ENCODE data around the gene ZNF507. TPM values are rescaled to one million over a fixed set of nuclear protein-coding genes. Genes with fewer than 3 reads are reported as not detected.
A peak's percentile ranks its signal among the peaks of the same experiment; 100 is the strongest.

Gene ZNF507
- polyA plus RNA-seq, 1 donor (not counting 4 experiments of a cell fraction or from before 2014, with no cell fraction given): 10.2 TPM

DNA sequence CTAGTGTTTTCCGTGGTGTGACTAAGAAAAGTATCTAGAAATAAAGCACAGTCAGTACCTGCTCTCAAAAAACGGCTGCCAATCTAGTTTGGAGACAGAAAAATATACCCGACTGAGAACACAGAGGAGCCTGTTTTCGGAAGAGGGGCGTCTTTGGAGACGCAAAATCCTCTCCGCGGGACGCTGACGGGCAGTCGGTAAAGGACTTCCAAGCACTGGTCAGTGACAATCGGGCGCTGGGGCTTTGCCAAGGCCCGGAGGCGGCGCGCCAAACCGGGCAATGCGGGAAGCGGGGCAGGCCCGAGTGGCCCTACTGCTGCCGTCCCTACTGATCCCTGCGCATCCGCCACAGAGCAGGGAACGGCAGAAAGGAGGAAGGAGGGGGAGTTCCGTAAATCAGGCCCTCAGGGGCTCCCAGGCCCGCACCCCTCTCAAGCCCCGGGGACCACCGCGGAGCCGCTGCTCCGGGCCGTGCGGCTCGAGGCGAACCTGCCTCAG is 59.6 kb downstream of the ZNF507 start:
- H3K27me3 ChIP-seq (ENCODE audit: control insufficient read depth, extremely low read depth, insufficient read depth, low read length): no peaks in the 10 kb centered on the region
- peak overlapping the region; percentile 82 to 89 (median 84) for H3K4me3 ChIP-seq (ENCODE audit: control insufficient read depth in 2 of 3, extremely low read depth in 1 of 3, insufficient read depth in 2 of 3, low read depth in 1 of 3, low read length in 3 of 3)
- peak overlapping the region; percentile 60 for H2AFZ ChIP-seq (ENCODE audit: control insufficient read depth, low read length)
- no peaks in the 10 kb centered on the region for H3K9me3 ChIP-seq (ENCODE audit: control insufficient read depth, low read depth, low read length)
- TF ChIP-seq CTCF (optimal IDR thresholded peaks at IDR 0.05 in 1 of 3, IDR thresholded peaks at IDR 0.05 in 1 of 3, conservative IDR thresholded peaks at IDR 0.05 in 1 of 3; ENCODE audit: extremely low read depth in 1 of 3, insufficient read depth in 2 of 3, low read length in 3 of 3): no peak
- no peak for TF ChIP-seq EZH2 (IDR thresholded peaks at IDR 0.05; ENCODE audit: low read length)
- dilution Hi-C loops (cut with MboI; ENCODE audit: extremely low pct_ligation_motif_present, low sequenced_read_pairs): no loop called here
- H3K9ac ChIP-seq (ENCODE audit: control insufficient read depth, extremely low read depth, insufficient read depth, low read length): peak overlapping the region; percentile 85
- FAIRE-seq (no peak), DNase-seq (ENCODE audit: low read depth, low spot score) (no peak)
- H4K20me1 ChIP-seq (ENCODE audit: control insufficient read depth, extremely low read depth, insufficient read depth, low read length): no peaks in the 10 kb centered on the region
- peaks cover 10% of the 10 kb centered on the region for H3K4me1 ChIP-seq (ENCODE audit: control insufficient read depth, extremely low read depth, insufficient read depth, low read length)
- H3K36me3 ChIP-seq (ENCODE audit: control insufficient read depth in 2 of 2, extremely low read depth in 1 of 2, insufficient read depth in 2 of 2, low read length in 2 of 2): peaks cover 4 to 5% of the 10 kb centered on the region in 2 experiments
- H3K79me2 ChIP-seq (ENCODE audit: control insufficient read depth, insufficient read depth, low read length): peaks cover 4% of the 10 kb centered on the region
- H3K4me2 ChIP-seq (ENCODE audit: control insufficient read depth, extremely low read depth, insufficient read depth, low read depth, low read length): peak overlapping the region; percentile 89
- no peaks in the 10 kb centered on the region for H3K9me1 ChIP-seq (ENCODE audit: control insufficient read depth, extremely low read depth, insufficient read depth, low read length)
- peak overlapping the region; percentile 75 for H3K27ac ChIP-seq (ENCODE audit: control insufficient read depth, insufficient read depth, low read length)

DNA sequence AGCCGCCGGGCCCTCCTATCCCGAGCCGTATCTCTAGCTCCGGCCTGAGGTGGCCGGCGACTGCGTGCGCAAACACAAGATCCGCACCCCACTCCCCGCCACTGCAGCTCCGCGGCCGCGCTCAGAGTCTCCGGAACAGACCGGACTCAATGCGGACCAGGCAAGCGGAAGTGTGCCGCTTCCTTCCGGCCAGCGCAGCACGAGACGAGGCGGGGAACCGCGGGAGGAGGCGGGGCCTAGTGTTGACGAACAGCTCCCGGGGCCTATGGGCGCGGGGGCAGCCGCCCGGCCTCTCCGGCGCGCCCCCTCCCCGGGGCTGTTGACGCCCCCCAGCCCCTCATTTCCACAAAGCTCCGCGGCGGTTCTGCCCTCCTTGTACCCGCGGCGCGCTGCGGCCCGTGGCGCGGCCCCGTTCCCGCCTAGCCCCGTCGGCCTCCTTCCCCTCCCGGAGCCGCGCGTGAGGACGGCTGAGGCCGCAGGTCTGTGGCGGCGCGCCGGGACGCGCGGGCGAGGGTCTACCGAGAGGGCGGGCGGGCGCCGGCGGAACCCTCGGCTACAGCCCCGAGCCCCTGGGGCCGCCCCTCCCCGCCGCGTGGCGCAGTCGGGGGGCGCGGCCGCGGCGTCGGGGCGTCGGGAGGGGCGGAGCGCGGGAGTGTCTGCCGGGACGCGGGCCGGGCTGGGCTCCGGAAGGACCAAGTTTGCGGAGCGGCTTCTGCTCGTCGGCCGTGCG is 60.2 kb downstream of the ZNF507 start, which contains the start of gene DPY19L3:
DPY19L3 (plus strand) TSS at position 340 of the 730 bp plus-strand sequence. CDS start 2,484 bp downstream, outside the sequence.
- Histone ChIP-seq H3K36me3 (ENCODE audit: control insufficient read depth in 2 of 2, extremely low read depth in 1 of 2, insufficient read depth in 2 of 2, low read length in 2 of 2) (peaks cover 4 to 5% of the 10 kb centered on the region in 2 experiments), H3K4me1 (ENCODE audit: control insufficient read depth, extremely low read depth, insufficient read depth, low read length) (peaks cover 10% of the 10 kb centered on the region), H3K9ac (ENCODE audit: control insufficient read depth, extremely low read depth, insufficient read depth, low read length) (peak within 1 kb of the TSS; percentile 85), H3K4me2 (ENCODE audit: control insufficient read depth, extremely low read depth, insufficient read depth, low read depth, low read length) (peak within 1 kb of the TSS; percentile 89), H3K4me3 (ENCODE audit: control insufficient read depth in 2 of 3, extremely low read depth in 1 of 3, insufficient read depth in 2 of 3, low read depth in 1 of 3, low read length in 3 of 3) (peak within 1 kb of the TSS; percentile 82 to 89 (median 84)), H3K79me2 (ENCODE audit: control insufficient read depth, insufficient read depth, low read length) (peaks cover 4% of the 10 kb centered on the region), H3K27me3 (ENCODE audit: control insufficient read depth, extremely low read depth, insufficient read depth, low read length) (no peaks in the 10 kb centered on the region), H3K9me1 (ENCODE audit: control insufficient read depth, extremely low read depth, insufficient read depth, low read length) (no peaks in the 10 kb centered on the region), H3K27ac (ENCODE audit: control insufficient read depth, insufficient read depth, low read length) (peak within 1 kb of the TSS; percentile 75), H4K20me1 (ENCODE audit: control insufficient read depth, extremely low read depth, insufficient read depth, low read length) (no peaks in the 10 kb centered on the region), H2AFZ (ENCODE audit: control insufficient read depth, low read length) (peak within 1 kb of the TSS; percentile 86), H3K9me3 (ENCODE audit: control insufficient read depth, low read depth, low read length) (no peaks in the 10 kb centered on the region)
- no peak for FAIRE-seq
- dilution Hi-C loops (cut with MboI; ENCODE audit: extremely low pct_ligation_motif_present, low sequenced_read_pairs): no loop called here
- peak; percentile 53 for DNase-seq (ENCODE audit: low read depth, low spot score)
- no peak for TF ChIP-seq EZH2 (IDR thresholded peaks at IDR 0.05; ENCODE audit: low read length)
- no peak for TF ChIP-seq CTCF (optimal IDR thresholded peaks at IDR 0.05 in 1 of 3, IDR thresholded peaks at IDR 0.05 in 1 of 3, conservative IDR thresholded peaks at IDR 0.05 in 1 of 3; ENCODE audit: extremely low read depth in 1 of 3, insufficient read depth in 2 of 3, low read length in 3 of 3)

All from keratinocyte (primary cell).